ENCODE results near the gene RBP5.

Gene RBP5, protein sequence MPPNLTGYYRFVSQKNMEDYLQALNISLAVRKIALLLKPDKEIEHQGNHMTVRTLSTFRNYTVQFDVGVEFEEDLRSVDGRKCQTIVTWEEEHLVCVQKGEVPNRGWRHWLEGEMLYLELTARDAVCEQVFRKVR

DNA sequence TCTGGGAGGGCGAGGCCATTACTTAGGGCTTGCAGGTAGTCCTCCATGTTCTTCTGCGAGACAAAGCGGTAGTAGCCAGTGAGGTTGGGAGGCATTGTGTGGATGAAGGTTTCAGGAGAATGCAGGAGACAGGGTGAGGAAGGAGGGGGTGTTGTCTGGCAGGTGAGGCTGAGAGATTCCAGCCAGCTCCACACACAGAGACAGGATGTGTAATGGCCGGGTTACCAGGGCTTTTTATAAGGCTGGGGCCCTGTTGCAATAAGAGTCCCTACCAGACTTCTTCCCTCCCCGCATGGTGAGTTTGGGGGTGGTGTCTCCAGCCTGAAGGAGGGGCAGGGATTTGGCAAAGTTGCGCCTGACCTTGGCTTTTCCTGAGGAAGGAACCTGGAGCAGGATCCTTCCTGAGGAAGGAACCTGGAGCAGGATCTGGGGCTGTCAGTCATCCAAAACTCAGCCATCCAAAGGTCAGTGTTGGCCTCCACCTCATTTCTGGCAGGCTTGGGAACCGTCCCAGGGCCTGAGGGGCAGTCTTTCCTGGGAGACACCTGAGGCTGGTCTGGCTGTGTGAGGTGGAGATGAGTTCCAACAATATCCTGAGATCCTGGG, at the start of gene RBP5:
Gene RBP5, minus strand, starts transcription at position 209 of the 606 bp plus-strand sequence. Its CDS starts 114 bp downstream, at position 95.
- H3K27me3 Mint-ChIP-seq: no peaks in the 10 kb centered on the region
- H3K4me1 Mint-ChIP-seq: peaks cover 43% of the 10 kb centered on the region
- no peaks in the 10 kb centered on the region for H3K9me3 Mint-ChIP-seq
- no peak within 1 kb of the TSS for H3K27ac Mint-ChIP-seq
- peak within 1 kb of the TSS; percentile 87 for H3K4me3 Mint-ChIP-seq
- H3K36me3 Mint-ChIP-seq (ENCODE audit: low read depth): peaks cover 4% of the 10 kb centered on the region
- DNase-seq (no peak), ATAC-seq (no peak)

DNA sequence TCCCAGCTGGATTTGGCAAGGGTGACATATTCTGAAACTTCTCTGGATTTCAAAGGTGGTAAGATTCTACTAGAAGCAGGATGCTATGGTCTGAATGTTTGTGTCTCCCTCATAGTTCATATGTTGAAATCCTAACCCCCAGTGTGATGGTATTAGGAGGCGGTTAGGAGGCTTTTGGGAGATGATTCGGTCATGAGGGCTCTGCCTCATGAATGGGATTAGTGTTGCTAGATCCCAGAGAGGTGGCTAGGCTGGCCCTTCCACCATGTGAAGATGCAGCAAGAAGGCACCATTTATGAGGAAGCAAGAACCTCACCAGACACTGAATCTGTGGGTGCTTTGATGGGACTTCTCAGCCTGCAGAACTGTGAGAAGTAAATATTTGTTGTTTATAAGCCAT, 49.8 kb upstream of the RBP5 start:
- Mint-ChIP-seq H3K27me3 (peaks cover 30% of the 10 kb centered on the region), H3K27ac (no peak overlapping the region), H3K9me3 (peaks cover 5% of the 10 kb centered on the region), H3K4me1 (no peaks in the 10 kb centered on the region), H3K4me3 (no peak overlapping the region), H3K36me3 (ENCODE audit: low read depth) (no peaks in the 10 kb centered on the region)
- DNase-seq (no peak), ATAC-seq (no peak)

DNA sequence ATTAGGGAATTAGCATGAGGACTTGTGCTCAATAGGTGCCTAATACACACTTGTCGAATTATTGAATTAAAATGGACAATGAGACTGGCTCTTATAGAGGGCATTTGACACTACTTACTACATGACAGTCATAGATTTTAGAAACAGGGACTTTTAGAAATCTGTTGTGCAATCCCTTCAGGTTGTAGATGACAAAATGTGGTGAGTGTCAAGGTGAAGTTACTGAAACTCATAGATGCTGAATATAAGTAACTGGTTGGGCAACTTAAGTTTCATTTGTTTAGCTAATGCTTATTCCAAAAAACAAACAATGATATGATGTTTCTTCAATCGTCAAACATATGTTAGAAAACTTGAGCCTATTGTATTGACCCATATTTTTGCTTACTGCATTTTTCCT, 47.9 kb upstream of the RBP5 start:
- Mint-ChIP-seq H3K4me3 (no peak overlapping the region), H3K27me3 (peaks cover 36% of the 10 kb centered on the region), H3K9me3 (peaks cover 8% of the 10 kb centered on the region), H3K36me3 (ENCODE audit: low read depth) (no peaks in the 10 kb centered on the region), H3K27ac (no peak overlapping the region), H3K4me1 (no peaks in the 10 kb centered on the region)
- ATAC-seq (no peak), DNase-seq (no peak)

DNA sequence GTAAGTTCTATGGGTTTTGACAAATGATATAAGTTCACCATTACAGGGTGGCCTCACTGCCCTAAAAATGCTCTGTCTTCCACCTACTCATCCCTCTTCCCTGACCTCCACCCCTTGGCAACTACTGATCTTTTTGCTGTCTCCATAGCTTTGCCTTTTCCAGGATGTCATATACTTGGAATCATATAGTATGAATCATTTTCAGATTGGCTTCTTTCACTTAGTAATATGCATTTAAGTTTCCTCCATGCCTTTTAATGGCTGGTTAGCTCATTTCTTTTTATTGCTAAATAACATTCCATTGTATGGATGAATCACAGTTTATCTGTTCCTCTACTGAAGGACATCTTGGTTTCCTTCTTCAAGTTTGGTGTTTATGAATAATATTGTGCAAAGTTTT, 46.8 kb upstream of the RBP5 start:
- Mint-ChIP-seq H3K36me3 (ENCODE audit: low read depth) (no peaks in the 10 kb centered on the region), H3K4me1 (no peaks in the 10 kb centered on the region), H3K27ac (no peak overlapping the region), H3K9me3 (peaks cover 19% of the 10 kb centered on the region), H3K4me3 (no peak overlapping the region), H3K27me3 (peaks cover 34% of the 10 kb centered on the region)
- DNase-seq: no peak
- ATAC-seq: no peak

DNA sequence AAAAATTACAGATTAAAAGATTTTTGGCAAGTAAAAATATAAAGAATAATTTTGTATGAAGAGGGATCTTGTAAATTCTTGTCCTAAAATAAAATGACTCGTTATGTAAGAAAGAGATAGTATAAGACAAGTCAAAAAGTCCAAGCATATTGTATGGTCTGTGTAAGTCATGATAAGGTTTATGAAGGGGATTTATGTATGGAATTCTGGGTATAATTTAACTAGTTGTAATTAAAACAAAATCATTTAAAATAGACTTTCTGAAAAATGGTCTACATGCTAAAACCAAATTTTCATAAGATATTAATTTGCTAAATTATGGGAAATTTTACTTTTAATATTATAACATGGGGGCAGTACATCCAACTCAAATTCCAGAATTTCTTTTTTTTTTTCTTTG, 43.2 kb upstream of the RBP5 start:
- Mint-ChIP-seq H3K36me3 (ENCODE audit: low read depth) (peaks cover 9% of the 10 kb centered on the region), H3K27ac (no peak overlapping the region), H3K4me3 (no peak overlapping the region), H3K4me1 (no peaks in the 10 kb centered on the region), H3K27me3 (peaks cover 26% of the 10 kb centered on the region), H3K9me3 (peaks cover 38% of the 10 kb centered on the region)
- ATAC-seq (no peak), DNase-seq (no peak)

DNA sequence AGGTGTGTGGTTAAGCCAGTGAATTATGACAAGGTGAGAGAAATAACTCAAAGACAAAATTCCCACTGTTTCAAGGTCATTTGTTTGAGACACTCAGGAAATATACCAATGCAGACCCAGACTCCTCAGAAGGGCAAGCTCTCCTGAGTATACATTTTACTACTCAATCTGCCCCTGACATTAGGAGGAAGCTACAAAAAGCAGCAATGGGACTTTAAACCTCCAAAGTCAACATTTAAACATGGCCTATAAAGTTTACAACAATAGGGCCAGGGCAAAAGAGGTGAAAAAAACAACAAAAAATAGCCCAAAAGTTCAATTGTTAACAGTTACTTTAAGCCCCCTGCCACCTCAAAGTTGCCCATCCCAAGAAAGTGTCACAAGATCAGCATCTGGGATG, 41.3 kb upstream of the RBP5 start:
- peaks cover 19% of the 10 kb centered on the region for H3K27me3 Mint-ChIP-seq
- H3K4me3 Mint-ChIP-seq: no peak overlapping the region
- H3K9me3 Mint-ChIP-seq: peaks cover 33% of the 10 kb centered on the region
- DNase-seq (no peak), ATAC-seq (no peak)
- H3K36me3 Mint-ChIP-seq (ENCODE audit: low read depth): peaks cover 9% of the 10 kb centered on the region
- H3K27ac Mint-ChIP-seq: no peak overlapping the region
- H3K4me1 Mint-ChIP-seq: no peaks in the 10 kb centered on the region

DNA sequence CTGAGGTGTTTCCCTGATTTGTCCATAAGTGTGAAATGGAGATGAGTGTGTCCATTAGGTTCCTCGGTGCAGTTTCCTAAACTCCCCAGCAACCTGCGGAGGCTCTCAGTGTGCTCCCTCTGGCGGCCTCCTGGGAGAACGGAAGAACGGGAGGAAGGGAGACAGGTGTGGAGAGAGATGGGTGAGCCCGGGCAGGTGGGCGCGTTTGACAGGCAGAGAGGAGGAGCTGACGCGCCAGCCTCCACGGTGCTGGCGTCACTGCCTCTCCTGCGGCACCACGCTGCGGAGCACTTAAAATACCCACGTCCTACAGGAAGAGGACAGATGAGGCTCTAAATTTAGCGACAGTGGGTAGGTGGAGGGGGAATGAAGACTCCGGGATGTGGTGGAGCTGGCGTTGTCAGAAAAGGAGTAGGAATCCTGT, 34.0 kb upstream of the RBP5 start:
- Mint-ChIP-seq H3K27me3 (peaks cover 26% of the 10 kb centered on the region), H3K36me3 (ENCODE audit: low read depth) (peaks cover 4% of the 10 kb centered on the region), H3K27ac (no peak overlapping the region), H3K4me1 (peaks cover 6% of the 10 kb centered on the region), H3K9me3 (peaks cover 7% of the 10 kb centered on the region), H3K4me3 (no peak overlapping the region)
- ATAC-seq (peak; percentile 22), DNase-seq (peak; percentile 30)

DNA sequence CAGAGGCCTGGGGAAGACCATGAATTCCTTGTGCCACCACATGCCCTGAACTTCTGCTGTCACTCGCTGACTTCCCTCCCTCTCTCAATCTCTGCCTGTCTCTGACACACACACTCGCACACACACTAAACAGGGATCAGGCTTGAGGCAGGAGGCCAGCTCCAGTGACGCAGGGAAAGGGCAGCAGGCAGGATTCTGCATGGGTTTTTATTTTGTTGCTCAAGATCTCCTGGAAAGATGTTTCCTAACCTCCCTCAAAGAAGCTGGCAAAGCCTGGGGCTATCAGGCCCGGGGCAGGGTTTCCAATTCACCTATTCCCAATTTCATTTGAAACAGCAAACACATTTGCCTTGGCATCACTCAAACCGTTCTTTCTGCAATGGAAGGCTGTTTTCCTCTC, 33.1 kb upstream of the RBP5 start:
- no peak overlapping the region for H3K4me3 Mint-ChIP-seq
- DNase-seq: no peak
- peaks cover 23% of the 10 kb centered on the region for H3K27me3 Mint-ChIP-seq
- H3K27ac Mint-ChIP-seq: no peak overlapping the region
- H3K9me3 Mint-ChIP-seq: no peaks in the 10 kb centered on the region
- no peak for ATAC-seq
- no peaks in the 10 kb centered on the region for H3K36me3 Mint-ChIP-seq (ENCODE audit: low read depth)
- H3K4me1 Mint-ChIP-seq: peaks cover 6% of the 10 kb centered on the region

DNA sequence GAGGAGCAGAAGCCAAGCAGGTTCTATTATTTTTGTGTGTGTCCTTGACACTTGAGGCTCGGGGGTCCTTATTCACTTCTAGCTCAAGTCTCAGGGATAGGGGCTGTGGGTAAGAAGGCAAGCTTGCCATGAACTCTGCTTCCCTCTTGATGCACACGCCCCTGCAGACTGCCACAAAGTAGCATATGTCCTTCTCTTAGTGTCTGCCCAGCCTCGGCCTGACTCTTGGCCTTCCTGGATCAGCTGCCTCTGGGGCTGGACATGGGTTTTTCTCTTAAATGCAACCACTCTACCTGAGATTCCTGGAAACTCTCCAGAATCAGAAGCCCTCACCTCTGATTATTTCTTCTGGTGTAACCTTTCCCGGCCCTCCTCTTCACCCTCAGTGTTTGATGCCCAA, 32.6 kb upstream of the RBP5 start:
- H3K4me1 Mint-ChIP-seq: peaks cover 6% of the 10 kb centered on the region
- peaks cover 21% of the 10 kb centered on the region for H3K27me3 Mint-ChIP-seq
- no peak overlapping the region for H3K27ac Mint-ChIP-seq
- ATAC-seq (no peak), DNase-seq (no peak)
- no peaks in the 10 kb centered on the region for H3K36me3 Mint-ChIP-seq (ENCODE audit: low read depth)
- H3K4me3 Mint-ChIP-seq: no peak overlapping the region
- no peaks in the 10 kb centered on the region for H3K9me3 Mint-ChIP-seq

DNA sequence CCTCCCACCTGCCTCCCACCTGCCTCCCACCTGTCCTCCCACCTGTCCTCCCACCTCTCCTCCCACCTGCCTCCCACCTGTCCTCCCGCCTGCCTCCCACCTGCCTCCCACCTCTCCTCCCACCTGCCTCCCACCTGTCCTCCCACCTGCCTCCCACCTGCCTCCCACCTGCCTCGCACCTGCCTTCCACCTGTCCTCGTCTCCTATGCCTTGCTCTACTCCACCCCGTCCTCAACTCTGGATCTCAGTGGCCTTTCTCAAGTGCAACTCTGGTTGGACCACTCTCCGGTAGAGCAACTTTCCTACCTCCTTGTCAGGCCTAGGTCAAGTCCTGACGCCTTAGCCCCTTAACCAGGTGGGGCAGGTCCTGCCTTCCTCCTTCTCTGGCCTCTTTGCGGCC, 31.5 kb upstream of the RBP5 start:
- Mint-ChIP-seq H3K4me3 (no peak overlapping the region), H3K4me1 (peaks cover 6% of the 10 kb centered on the region), H3K9me3 (no peaks in the 10 kb centered on the region), H3K36me3 (ENCODE audit: low read depth) (no peaks in the 10 kb centered on the region), H3K27ac (no peak overlapping the region), H3K27me3 (peaks cover 21% of the 10 kb centered on the region)
- ATAC-seq (no peak), DNase-seq (no peak)

DNA sequence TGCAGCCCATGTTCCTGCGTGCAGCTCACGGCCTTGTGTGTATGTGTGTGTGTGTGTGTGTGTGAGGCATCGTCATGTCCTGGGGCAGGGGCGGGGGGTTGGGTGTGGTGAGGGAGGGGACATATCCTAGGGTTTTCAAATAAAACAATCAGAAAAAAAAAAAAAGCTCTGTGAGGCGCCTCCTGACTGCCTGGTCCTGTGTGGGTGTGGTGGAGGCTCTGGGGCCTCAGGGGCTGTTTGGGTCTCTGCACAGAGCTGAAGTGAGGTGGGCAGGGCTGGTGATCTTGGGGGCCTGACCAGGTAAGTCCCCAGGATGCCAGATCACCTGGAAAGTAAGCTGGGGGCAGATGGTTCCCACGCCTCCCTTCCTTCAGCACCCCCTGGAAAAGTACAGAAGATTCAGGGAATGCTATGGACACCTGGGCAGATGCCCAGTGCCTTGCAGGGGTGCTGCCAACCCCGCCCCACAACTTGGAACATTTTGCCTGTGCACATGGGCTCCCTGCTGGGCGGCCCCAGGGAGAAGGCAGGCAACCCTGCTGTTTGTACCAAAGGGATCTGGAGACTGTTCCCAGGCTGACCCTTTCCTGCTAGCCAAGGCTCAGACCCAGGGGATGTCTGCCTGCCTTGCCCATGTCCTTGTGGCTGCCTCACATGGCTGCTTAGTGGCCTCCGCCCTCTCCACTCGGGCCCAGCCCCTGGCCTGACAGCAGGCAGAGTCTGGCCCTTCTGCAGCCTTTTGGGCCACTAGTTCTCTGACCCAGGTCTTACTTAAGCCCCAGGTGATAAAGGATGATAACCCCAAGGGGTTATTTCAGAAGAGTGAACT, 30.3 kb upstream of the RBP5 start:
- Mint-ChIP-seq H3K4me1 (peaks cover 6% of the 10 kb centered on the region), H3K9me3 (no peaks in the 10 kb centered on the region), H3K4me3 (no peak overlapping the region), H3K27ac (no peak overlapping the region), H3K27me3 (peaks cover 20% of the 10 kb centered on the region), H3K36me3 (ENCODE audit: low read depth) (no peaks in the 10 kb centered on the region)
- DNase-seq (no peak), ATAC-seq (no peak)

DNA sequence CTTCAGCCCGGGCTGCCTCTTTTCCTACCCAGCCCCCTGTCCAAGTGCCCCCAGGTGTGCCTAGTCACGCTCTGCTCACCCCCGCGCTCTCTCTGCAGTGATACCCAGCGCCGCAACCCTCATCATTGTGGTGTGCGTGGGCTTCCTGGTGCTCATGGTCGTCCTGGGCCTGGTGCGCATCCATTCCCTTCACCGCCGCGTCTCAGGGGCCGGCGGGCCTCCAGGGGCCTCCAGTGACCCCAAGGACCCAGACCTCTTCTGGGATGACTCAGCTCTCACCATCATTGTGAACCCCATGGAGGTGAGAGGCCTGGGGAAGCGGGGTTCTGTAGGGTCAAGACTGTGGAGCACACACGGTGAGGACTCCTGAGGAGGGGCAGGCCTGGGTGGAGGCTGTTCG, 28.7 kb upstream of the RBP5 start:
- Mint-ChIP-seq H3K36me3 (ENCODE audit: low read depth) (no peaks in the 10 kb centered on the region), H3K27ac (peak overlapping the region; percentile 34), H3K9me3 (no peaks in the 10 kb centered on the region), H3K27me3 (peaks cover 5% of the 10 kb centered on the region), H3K4me1 (no peaks in the 10 kb centered on the region), H3K4me3 (no peak overlapping the region)
- no peak for DNase-seq
- ATAC-seq: no peak

DNA sequence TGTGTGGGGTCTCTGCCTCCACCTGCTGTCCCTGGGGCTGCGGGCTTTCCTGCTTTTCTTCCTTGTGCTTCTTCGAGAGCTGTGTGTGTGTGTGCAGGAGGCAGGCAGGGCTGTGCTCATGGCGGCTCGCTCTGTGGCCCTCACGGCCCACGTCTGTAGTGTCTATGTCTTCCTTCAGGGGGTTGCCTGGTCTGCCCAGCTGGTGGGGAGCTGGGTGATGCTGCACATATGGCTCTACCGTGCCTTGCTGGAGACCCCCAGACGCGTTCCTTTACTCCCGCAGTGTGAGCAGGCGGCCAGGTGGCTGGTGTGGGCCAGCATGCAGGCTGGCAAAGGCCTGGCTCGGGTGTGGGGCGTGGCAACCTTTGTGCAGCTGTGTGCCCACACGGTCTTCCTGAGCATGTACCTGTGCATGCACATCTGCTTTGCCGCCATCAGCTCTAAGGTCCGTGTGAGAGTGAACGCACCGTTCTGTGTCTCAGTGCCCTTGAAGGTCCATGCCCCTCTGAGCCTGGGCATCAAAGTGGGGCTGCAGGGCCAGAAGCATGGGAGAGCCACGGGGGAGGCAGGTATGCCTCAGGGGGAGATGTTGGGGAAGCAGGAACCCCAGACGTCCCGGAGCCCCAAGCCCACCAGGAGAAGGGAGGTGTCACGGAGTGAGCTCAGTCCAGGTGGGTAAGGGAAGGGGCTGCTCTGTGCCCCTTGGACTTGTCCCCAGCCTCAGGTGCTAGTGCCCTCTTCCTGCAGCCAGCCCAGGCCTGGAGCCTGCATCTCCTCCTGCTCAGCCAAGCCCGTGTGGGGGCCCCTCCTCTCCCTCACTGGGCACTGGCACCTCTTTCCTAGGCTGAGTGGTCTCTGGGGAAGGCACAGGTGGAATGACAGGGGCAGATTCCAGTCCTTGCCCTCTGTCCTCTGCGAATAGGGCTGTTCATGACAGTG, 27.8 kb upstream of the RBP5 start:
- DNase-seq (no peak), ATAC-seq (no peak)
- Mint-ChIP-seq H3K36me3 (ENCODE audit: low read depth) (no peaks in the 10 kb centered on the region), H3K9me3 (no peaks in the 10 kb centered on the region), H3K4me1 (no peaks in the 10 kb centered on the region), H3K27ac (no peak overlapping the region), H3K4me3 (no peak overlapping the region), H3K27me3 (no peaks in the 10 kb centered on the region)

DNA sequence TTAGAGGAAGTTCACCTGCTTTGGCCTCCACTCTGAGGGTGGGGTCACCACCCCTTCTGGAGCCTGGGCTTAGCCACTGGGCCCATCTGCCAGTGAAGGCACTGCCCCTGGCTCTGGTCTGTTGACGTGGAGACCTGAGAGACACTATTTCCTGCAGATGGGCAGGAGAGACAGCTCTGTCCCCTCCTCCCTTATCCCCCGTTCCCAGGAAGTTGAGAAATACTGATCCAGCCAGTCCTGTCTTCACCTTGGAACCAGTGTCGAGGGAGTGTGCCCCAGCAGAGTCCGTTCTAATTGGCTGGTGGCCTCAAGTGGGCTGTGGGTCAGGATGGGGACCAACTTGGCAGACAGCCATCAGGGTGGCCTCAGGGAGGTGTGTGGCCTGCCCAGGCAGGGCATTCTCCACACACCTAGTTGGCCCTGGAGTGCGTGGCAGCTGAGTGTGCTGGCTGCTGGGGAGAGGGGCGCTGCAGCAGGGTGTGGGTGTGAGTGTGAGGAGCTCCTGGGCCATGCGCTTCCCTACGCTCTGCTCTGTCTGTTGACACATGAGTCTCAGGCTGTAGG, 26.9 kb upstream of the RBP5 start:
- no peak overlapping the region for H3K4me3 Mint-ChIP-seq
- no peaks in the 10 kb centered on the region for H3K27me3 Mint-ChIP-seq
- DNase-seq (no peak), ATAC-seq (no peak)
- no peak overlapping the region for H3K27ac Mint-ChIP-seq
- H3K36me3 Mint-ChIP-seq (ENCODE audit: low read depth): no peaks in the 10 kb centered on the region
- H3K9me3 Mint-ChIP-seq: no peaks in the 10 kb centered on the region
- H3K4me1 Mint-ChIP-seq: no peaks in the 10 kb centered on the region

Measured in activated naive CD8-positive, alpha-beta T cell treated with anti-CD3 and anti-CD28 coated beads, Interleukin-2, amount 50 U/mL, for 24 hours (primary cell).